NCI-H226 (cell line): ENCODE data around the gene STX2.

Experiments used
- DNase-seq: peaks from one replicate; pipeline ENCODE4 v3.0.0-alpha.2; 2015

STX2 gene

DNA sequence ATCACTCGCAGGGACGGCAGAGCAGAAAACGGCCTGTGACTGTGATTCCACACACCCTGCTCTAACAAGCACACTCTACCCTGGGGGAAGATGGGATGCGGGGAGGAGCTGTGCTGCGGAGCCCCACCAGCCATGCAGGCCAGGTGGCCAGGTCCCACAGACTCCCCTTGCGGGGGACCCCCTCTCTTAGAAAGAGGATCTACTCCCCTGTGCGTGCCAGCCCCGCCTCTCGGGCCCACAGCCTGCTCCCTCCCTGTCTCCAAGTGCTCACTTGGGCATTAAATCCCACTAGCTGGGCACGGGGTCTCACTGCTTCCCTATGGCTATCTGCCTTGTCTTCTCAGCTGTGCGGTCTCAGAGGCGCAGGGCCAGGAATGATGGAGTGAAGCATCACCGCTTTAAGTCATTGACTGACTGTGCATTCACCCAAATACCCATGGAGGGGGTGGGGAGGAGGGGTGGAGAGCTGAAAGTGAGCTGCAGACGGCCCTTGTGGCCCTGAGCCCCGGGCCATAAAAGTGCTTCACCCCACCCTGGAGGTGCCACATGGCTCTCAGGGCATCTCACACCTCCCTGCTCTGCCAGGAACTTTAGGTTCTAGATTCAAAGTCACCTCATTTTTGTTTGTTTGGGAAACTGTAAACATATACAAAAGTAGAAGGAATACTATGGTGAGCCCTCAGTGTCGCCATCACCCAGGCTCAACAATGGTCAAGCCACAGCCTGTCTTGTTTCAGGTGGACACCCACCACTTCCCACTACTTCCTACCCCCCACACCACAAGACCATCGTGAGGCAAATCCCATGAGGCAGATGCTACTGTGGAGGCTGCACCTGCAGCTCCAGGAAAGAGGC, 9.4 kb downstream of the STX2 start:
- no peak for DNase-seq

DNA sequence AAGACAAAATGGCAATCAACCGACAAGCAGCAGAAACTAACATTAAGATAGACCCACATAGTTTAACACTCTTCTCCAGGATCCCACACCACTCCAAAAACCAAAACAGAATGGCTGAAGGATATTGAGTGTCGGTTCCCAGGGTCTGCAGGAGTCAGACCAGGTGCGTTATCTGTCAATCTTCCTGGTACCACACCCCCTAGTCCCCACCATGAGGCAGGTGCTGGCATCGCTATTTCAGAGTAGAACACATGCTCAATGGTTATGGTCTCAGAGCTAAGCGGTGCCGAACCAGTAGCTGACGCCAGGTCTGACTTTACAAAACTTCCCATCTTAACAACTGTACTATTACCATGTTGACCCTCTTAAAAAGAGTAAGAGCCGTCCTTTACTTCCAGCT, 10.2 kb downstream of the STX2 start:
- no peak for DNase-seq

DNA sequence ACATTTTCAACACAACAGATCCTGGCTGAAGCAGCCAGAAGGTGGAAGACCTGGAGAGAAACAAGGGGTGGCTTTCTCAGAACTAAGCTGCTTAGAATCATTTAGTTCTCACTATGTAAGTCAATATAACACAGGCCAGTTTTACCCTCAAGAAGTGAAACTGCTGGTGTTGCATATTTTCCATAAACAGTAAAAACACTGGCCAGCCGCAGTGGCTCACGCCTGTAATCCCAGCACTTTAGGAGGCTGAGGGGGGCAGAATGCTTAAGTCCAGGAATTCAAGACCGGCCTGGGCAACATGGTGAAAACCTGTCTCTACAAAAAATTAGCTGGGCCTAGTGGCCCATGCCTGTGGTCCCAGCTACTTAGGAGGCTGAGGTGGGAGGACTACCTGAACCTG, 11.6 kb downstream of the STX2 start:
- DNase-seq: no peak

DNA sequence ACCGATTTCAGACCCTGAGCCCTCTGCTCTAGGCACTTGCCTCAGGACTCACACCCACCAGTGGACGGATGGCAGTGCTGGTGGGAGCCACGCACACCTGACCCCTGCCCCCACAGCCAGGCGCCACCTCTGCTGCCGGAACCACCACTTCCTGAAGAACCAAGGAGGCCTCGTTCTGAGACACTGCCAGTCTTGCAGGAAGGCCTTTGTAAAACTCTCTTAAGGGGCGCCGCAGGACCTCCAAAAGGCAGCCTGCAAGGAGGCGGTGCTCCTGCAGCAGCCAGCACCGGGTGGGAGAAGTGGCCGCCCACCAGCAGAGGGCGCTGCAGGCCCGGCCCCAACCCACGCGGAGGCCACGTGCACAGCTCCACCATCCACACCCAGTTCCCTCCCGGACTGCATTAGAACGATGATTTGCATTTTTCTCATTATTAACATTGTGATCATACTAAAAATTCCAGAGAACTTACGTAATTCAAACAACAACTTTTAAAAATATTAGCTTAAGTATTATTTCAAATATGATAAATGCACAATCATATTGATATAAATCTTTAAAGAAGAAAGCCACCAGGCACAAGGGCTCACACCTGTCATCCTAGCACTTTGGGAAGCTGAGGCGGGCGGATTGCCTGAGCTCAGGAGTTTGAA, 12.8 kb downstream of the STX2 start:
- peak; percentile 61 for DNase-seq

DNA sequence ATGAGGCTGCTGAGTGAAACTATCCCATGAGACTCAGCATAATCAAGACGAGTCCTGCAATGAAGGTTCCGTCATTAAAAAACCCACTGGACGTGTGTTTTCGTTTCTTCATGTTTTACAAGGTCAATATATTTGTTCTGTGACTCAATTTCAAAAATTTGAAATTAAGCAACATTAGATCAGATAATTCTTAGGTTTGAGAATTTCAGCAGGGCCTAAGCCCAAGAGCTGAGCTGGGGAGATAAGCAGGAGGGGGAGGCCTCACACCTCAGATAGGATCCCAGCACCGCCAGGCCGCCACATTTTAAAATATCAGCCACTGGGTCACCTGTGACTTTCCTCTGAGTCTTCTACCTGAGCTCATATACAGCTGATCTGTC, 13.3 kb downstream of the STX2 start:
- DNase-seq: no peak

DNA sequence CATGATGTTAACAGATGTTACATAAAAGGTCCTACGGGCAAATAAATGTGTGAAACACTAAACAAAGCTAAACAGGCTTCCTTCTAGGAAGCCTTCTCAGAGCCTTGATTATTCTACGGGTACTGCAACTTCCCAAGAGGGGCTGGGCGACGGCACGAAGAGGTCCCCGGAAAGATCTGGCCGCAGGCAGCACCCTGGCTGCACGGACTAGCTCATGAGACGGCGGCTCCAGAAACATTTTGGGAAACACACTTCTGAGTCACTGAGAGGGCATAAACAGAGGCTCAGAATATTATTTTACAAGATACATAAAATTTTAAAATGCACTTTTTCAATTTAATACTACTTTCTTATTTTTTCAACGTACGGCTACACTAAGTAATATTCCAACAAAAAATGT, 19.4 kb downstream of the STX2 start:
- no peak for DNase-seq

DNA sequence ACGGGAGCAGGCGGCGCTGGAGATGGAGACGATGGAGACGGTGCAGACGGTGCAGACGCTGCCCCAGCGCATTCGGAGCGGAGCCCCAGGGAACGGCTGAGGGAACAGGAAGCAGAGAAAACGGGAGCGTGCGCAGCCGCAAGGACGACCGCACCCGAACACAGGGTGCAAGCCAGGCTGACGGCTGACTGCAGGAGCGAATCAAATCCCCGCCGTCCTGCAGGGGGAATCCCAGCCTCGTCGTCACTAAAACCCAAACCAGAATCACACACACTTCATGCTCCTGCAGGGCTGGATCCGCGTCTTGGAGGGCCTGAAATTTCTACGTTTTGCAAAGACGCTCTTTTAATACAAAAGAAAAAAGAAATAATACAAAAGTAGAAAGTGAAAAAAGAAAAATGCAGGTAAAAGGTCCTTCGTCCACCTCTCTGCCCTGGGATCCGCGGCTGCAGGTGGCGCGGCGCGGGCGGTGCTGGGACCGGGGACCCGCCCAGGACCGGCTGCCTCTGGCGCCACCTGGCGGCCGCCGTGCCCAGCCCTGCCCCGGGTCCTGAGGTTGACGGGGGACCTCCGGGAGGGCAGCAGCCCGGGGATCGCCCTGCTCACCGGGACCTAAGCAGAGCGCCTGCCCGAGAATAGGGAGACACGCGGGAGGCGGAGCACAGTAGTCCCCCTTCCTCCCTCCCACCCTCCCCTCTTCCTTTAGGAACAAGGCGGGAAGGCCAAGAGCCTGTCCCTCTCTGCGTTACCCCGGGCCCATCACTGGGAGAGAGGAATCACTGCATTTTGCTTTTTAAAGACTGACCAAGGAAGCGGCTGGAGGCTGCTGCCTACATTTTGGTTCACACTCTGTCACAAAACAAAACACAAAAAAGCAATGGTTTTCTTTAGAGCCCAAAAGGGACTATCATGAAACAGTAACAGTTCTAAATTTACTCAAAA, 20.1 kb downstream of the STX2 start:
- DNase-seq: no peak

DNA sequence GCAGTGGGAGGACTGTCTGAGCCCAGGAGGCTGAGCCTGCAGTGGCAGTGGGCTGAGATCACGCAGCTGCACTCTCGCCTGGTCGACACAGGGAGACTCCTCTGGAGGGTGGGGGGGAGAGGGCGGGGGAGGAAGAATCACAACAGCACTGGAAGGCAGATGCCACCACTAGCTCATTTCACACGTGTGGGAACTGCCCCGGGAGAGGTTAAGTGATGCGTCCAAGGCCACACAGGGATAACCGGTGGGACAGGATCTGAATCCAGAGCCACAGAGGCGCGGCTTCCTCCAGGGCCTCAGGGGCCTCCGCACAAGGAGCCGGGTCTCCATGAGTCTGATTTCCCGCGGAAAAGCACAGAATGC, 20.8 kb downstream of the STX2 start:
- DNase-seq: no peak

DNA sequence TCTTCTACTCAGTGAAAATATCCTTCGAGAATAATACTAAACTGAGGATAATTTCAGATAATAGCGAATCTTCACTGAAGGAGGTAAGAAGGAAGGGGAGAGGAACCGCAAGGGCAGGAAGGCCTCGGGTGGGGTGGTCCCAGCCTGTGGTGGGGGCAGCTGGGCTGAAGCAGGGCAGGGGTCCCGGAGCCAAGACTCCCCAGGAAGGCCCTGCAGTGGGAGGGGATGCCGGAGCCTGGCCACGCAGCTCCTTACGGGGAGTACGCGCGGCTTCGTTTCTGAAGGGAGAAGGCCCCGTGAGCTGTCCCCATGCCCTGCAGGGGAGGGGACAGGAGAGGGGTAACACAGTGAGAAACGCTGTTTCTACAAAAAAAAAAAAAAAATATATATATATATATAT, 21.2 kb downstream of the STX2 start:
- no peak for DNase-seq

DNA sequence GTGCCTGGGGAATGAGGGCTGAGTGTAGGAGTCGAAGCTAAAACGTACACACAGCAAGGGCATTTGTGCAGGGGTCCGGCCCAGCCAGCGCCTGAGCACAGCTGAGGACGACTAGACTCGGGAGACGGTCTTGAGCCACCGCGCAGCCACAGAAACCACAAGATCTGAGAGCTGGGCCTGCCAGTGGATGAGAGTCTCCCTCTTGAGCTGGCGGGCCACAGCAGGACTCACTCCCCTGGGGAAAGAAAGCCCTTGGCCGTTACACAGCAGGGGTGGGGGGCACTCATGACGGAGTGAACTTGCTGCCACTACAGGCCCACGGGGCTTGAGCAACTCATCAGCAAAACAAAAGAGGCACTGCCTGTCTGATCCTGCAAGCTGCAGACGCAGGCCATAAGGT, 23.0 kb downstream of the STX2 start:
- no peak for DNase-seq

DNA sequence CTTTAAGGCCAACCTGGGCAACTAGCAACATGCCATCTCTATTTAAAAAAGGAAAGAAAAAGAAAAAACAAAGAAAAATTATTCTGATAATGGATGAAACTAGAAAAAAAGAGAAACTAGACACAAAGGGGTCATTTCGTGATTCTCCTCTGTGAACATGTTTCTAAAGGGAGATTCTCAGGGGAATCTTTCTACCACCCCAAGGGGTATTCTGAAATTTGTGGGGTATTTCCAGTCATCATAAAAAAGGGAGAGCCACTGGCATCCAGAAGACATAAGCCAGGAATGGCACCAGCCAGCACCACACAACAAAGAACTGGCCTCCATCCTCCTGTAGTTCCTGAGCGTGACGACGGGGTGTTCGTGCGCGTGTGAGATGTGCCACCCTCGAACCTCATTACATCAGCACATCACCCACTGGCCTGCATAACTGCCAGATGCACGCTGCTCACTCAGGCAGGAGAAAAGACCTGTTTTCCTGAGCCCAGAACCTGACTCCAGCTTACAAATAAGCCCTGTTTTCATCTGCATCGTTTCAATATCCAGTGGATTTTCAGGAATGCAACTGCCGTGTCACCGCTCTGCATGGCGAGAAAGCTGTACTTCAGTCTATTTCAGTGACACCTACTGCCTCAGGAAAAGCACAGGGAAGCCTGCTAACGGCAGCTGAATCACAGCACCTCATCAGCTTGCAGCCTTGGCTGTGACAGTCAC, 23.9 kb downstream of the STX2 start:
- no peak for DNase-seq

DNA sequence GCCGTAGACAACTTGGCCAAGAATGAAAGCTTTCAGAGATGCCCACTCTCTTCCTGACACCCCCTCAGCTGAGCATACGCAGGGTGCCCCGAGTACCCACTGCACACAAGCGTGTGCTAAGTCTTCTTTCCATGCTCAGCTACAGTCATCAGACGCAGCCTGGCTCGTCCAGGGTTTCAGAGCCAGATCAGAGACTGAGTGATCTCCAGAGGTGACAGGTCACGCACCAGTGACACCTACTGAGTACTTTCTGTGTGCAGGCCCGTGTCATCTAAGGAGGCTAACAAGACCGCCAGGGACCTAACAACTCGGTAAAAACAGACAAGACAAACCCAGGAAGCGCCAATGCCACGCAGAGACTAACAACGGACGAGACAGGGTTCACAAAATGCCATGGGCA, 25.1 kb downstream of the STX2 start:
- no peak for DNase-seq

DNA sequence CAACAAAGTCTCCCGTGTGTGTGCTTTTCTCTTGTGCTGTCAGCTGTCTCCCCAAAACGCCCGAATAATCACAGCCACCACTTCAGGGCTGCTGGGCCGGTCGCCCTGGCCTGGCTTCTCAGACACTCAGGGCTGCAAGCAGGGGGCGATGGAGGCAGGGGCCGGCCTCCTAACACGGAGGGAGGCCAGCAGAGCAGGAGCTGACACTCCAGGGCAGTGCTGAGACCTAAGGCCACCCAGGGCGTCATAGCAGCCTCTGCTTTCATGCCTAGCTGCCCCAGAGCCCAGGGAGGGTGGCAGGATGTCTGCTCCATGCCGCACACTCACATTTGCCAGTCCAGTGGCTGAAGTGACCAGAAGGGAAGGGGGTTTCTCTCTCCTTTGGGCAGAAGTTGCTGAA, 25.6 kb downstream of the STX2 start:
- no peak for DNase-seq

DNA sequence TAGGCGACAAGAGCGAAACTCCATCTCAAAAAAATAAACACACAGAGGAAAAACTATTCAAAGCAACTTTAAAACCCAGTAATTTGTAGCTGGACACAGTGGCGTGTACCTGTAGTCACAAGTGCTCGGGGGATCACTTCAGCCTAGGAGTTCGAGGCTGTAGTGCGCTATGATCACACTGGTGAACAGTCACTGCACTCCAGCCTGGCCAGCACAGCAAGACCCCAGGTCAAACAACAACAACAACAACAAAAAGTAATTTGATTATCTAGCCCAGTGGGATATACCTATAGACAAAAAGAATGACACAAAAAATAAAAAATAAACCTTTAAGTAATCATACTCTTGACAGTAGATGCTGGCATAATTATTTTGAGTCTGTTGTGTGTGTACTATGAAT, 29.3 kb downstream of the STX2 start:
- no peak for DNase-seq

DNA sequence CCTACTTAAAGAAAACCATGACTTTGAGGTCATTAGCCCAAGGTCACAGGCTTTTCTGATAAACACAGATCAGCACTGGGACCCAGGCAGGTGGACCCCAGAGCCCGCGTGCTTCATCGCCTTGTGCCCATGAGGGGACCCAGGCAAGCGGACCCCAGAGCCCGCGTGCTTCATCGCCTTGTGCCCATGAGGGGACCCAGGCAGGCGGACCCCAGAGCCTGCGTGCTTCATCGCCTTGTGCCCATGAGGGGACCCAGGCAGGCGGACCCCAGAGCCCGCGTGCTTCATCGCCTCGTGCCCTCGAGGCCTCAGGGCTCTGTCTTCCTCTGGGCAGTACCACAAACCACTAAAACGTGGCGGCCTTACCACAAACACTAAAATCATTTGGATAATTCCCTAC, 31.7 kb downstream of the STX2 start:
- no peak for DNase-seq

DNA sequence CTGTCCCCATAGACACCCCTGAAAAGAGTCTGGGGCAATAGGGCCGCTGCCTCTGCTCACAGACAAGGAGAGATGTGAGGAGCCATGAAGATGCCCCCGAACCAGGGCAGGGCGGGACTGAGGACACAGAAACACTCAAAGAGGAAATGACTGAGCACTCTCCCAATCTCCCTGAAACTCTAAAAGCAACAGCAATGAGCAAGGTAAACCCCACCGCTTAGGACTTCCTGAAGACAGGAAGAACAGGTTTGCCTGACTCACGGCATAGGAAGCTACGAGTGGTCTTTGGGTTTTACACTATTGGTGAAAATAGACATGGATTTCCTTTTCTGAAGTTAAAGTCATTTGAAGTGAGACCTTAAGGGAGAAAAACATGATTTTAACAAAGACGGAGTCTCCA, 32.5 kb downstream of the STX2 start:
- DNase-seq: no peak

DNA sequence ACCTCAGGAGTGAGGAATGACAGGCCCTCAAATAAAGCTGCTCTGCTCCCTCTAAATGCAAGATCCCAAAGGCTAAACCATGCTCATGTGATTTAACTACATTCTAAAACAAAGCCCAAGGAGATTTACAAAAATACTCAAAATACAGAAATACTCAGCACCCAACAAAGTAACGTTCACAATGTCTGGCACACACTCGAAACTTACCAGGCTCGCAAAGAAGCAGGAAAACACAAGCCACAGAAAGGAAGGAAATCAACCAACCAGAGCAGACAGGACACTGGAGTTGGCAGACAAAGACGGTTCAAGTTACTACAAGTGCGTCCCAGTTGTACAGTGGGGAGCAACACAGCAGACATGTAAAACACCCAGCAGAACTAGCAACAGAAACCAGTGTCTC, 33.4 kb downstream of the STX2 start:
- no peak for DNase-seq

DNA sequence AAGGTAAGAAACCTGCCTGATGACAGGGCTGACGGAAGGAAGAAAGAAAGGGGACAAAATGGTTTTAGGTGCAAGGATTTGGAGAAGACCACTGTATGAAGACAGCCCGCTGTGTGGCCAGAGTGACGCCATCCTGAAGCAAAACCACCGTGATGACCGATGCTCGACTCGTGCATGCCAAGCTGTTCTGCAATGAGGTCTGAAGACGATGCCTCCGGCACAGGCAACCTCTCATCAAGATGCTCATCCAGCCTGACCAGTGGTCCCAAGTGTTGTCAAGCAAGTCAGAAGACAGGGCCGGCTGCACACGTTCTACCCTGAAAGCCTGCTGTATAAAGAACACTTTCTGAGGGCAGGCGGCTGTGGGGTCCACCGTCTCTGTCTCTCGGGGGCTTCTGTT, 34.8 kb downstream of the STX2 start:
- no peak for DNase-seq

DNA sequence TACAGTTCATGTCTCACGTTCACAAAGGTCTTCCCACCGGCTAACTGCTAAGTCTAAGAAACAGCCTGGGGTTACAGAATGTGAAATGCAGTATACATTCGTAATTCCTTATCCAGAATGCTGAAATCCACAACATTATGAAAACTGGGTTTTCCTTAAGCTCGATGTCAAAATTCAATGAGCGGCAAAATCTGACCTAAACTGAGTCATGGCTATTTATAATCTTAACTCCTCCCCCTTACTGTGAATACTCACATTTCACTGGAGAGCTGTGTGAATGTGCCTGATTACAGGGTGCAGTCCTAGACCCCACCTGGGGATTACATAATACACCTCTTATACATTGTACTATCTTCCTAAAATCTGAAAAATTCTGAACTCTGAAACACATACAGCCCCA, 35.3 kb downstream of the STX2 start:
- DNase-seq: no peak

DNA sequence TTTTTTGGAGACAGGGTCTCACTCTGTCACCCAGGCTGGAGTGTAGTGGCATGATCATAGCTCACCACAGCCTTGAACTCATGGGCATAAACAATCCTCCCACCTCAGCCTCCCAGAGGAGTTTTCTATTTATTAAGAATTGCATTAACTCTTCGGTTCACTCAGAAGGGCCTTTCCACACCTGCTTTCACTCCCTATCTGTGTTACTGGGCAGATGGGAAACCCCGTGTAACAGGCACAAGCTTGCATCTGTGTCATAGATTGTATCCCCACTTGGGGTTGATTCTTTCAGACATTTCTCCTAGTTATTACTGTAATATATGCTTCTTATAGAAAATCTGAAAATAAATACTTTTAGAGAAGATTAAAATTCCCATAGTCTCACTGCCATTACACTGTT, 38.7 kb downstream of the STX2 start:
- no peak for DNase-seq

DNA sequence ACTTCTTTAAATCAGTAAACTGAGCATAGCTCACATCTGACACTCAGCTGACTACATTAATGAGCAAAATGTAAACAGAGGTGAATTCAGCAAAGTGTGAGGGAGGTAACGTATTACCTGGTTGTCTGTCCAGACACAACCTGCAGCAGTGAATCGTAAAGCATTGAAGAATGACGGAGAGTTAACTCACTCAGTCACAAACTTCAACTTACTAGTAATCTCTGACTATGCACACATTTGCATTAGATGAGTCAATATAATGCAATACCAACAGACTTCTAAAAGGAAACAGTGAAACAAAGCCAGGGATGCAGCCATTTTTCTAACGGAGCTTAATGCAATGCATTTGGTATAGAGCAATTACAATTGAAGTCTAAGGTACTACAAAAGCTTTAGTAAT, 40.0 kb downstream of the STX2 start:
- DNase-seq: no peak

DNA sequence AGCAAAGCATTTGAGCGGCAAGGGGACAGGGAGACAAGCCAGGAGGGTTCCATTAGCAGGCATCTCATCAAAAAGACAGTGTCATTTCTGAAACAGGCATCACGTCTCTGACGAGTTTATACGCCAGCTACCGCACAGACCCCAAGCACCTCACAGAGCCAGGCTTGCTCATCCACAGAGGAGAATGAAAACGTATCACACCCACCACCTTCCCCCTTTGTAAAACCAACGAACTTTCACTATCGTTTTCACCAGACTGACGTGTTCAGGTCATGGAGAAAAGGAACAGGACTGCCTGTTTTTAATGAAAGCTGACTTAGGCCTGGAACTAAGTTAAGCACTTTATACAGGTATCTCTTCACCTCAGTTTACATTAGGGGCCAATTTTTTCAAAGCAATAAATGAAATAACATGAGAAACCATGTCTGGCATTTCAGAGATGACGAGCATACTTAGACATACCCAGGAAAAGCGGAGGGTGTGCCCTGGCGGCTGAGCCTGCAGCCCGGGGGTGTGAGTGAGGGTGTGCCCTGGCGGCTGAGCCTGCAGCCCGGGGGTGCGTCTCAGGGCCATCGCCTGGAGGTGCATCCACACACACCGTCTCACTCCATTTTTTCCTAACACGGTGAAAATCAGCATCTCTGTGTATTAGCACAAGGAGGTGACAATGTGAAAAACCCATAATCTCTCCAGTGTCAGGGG, 41.9 kb downstream of the STX2 start:
- no peak for DNase-seq

DNA sequence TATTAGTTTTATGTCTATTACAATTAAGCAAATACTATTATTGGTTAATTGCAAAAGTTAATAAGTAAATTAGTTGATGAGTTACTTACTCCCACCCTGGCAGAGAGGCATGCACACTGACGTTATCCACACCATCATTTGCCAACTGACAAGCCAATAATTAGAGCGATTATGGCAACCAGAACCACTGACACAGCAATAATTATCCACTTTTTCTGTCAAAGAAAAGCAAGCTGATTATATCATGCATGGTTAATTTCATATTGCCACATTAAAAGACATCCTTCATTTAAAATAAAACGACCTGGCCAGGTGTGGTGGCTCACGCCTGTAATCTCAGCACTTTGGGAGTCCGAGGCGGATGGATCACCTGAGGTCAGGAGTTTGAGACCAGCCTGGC, 43.1 kb downstream of the STX2 start:
- DNase-seq: no peak
